Heart left ventricle (tissue), 16 donors: Measurements from ENCODE around the gene FYTTD1. TPM values are rescaled to one million over a fixed set of nuclear protein-coding genes. Genes with fewer than 3 reads are reported as not detected.

Experiments
- ATAC-seq, 4 donors: fragments of 200-7000 bp; cut with Tn5 transposase; one replicate each; pipeline ENCODE4 v1.9.1; 2020 to 2022; ENCODE audit warnings: moderate library complexity in 4 of 4, mild to moderate bottlenecking in 3 of 4, moderate number of reproducible peaks in 1 of 4
- DNase-seq, 5 donors: peaks; one replicate each; pipeline ENCODE4 v3.0.0-alpha.2; 2020
- H3K27ac ChIP-seq, 12 donors: fragments of 200-600 bp; sonication (generic) in 4 of 12; one replicate each; pipeline versions ENCODE4 v1.5.0 to v1.8.0; 2016 to 2022; ENCODE audit warnings: mild to moderate bottlenecking in 2 of 12
- H3K27me3 ChIP-seq, 9 donors: fragments of 200-600 bp; sonication (generic) in 2 of 9; one replicate each; pipeline versions ENCODE4 v1.5.1 to v1.8.0; 2016 to 2022; ENCODE audit warnings: mild to moderate bottlenecking in 3 of 9
- H3K36me3 ChIP-seq, 9 donors: fragments of 200-600 bp; sonication (generic) in 2 of 9; one replicate each; pipeline versions ENCODE4 v1.5.0 to v1.8.0; 2018 to 2022; ENCODE audit warnings: mild to moderate bottlenecking in 2 of 9
- H3K4me1 ChIP-seq, 12 donors: fragments of 200-600 bp; sonication (generic) in 4 of 12; one replicate each; pipeline versions ENCODE4 v1.5.0 to v1.8.0; 2016 to 2022; ENCODE audit warnings: mild to moderate bottlenecking in 3 of 12
- H3K4me3 ChIP-seq, 12 donors: fragments of 200-600 bp; sonication (generic) in 4 of 12; one replicate each; pipeline versions ENCODE4 v1.5.0 to v1.8.0; 2017 to 2022; ENCODE audit warnings: mild to moderate bottlenecking in 9 of 12, moderate library complexity in 4 of 12
- H3K9me3 ChIP-seq, 12 donors: fragments of 200-600 bp; sonication (generic) in 4 of 12; one replicate each; pipeline versions ENCODE4 v1.5.0 to v1.8.0; 2016 to 2022; ENCODE audit warnings: mild to moderate bottlenecking in 1 of 12
- POLR2A ChIP-seq, 2 donors: fragments of 450-650 bp; IDR thresholded peaks; one replicate each; pipeline ENCODE4 v1.6.1; 2017; ENCODE audit warnings: antibody characterized with exemption in 2 of 2, mild to moderate bottlenecking in 2 of 2, moderate library complexity in 2 of 2
- WGBS, 4 donors: extraction: QIAGEN DNeasy Blood & Tissue Kit in 2 of 4; methylation state at CpG; one replicate each; pipeline versions ENCODE4 v1.1.5 to v1.1.7; 2013 to 2018; 5-methylcytosine and 5-hydroxymethylcytosine counted together
- intact Hi-C, 10 donors: fragments of 100-400 bp; cut with DNase I; formaldehyde crosslinking; loops; one replicate each; pipeline versions ENCODE4 v1.11.1 to v1.14.2; 2022
- polyA plus RNA-seq, 2 donors: library from polyadenylated mRNA; stranded (reverse); fragments of 200-250 nt; gene quantifications; one replicate each; pipeline ENCODE4 v1.2.3, GENCODE V29; 2013
- total RNA-seq, 9 donors: library from RNA; depleted of rRNA in 2 of 9; stranded (reverse); fragments of >200 nt in 2 of 9; fragmentation: NEBNext Ultra II Directional in 3 of 9; extraction: Animal tissue kit (Norgen Biotek cat#: 25700) in 3 of 9; gene quantifications; one replicate each; pipeline versions ENCODE4 v1.1.0 to v1.2.4, GENCODE V29; 2016 to 2023
- TF ChIP-seq, protein P1 (sequence below), 12 donors: fragments of 200-600 bp; sonication (generic) in 4 of 12; IDR thresholded peaks; one replicate each; pipeline versions ENCODE4 v1.5.0 to v1.8.0; 2018 to 2022; ENCODE audit warnings: antibody characterized with exemption in 12 of 12, mild to moderate bottlenecking in 5 of 12
- donor health status: ischemic (EF 13 %, LVEDD 7.1; RV severe dilation, severe dysfunction).
- donor health status: healthy with polysubstance abuse.
- donor health status: DM: no; HTN: yes; CAD: no.
- donor health status: DM: no; HTN: no; CAD: no.
- donor health status: ischemic (EF 25% LVEDD 6.9; RV normal size, moderate dysfunction).
- donor health status: ischemic (EF 25% LVEDD 5.7; RV mildly dilated, moderate dysfunction).
- donor health status: healthy.
- donor health status: DM: yes; HTN: yes; CAD: no.
- donor health status: ischemic (EF 35%, LVEDD 5.7; RV mildly dilated, moderate dysfunction).
- donor health status: nonischemic (EF 11% LVEDD 7.7; RV severe dilation, severe dysfunction).
- donor health status: DM: yes; HTN: yes; CAD: no.
- donor health status: PGD.
- donor health status: ischemic (EF 29% LVEDD 5.4; RV normal size, mild dysfunction).
- donor health status: nonischemic (EF 23%, LVEDD 6.1; RV moderate dilation, normal function).

The FYTTD1 gene
- total and polyA plus RNA-seq, 11 donors = 19.0 to 93.6 (median 72.5) TPM

DNA sequence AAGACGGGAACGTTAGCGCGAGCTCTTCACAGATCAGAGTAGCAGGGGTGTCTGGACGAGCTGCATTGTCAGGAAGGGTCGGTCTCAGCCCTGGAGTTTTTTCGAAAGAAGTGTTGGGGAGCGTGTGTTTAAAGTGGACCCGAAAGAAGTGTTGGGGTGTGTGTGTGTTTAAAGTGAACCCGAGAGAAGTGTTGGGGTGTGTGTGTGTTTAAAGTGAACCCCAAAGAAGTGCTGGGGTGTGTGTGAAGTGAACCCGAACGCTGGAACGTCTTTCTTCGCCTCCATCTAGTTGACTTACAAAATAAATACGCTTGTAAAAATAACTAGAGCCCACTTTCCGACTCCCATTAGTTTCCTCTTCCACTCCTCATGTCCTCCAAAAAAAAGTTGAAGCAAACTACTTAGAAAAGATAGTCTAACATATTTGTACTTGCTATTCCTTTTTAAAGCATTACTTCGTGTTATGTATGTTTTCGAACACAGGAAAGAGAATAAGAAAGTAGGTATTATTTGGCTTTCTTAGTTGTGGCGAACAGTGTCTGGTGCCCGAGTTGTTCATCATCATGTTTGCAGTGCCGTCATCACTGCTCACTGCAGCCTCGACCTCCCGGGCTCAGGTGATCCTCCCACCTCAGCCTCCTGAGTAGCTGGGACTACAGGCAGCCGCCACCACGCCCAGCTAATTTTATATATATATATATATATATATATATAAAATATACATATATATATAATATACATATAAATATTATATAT lies 42.4 kb downstream of the FYTTD1 start:
- Histone ChIP-seq H3K27ac (peak overlapping the region; percentile 78 to 98 (median 96)), H3K27me3 (no peaks in the 10 kb centered on the region), H3K4me3 (peak overlapping the region; percentile 45 to 95 (median 86)), H3K36me3 (peaks cover 0 to 11% (median 0%) of the 10 kb centered on the region in 9 donors), H3K4me1 (peaks cover 0 to 40% (median 23%) of the 10 kb centered on the region in 12 donors), H3K9me3 (no peaks in the 10 kb centered on the region)
- WGBS, 4 donors = 19 to 23% (median 21%) methylated on average over 25 of the region's 25 CpGs
- ATAC-seq (peak; percentile 40 to 48 (median 44)), DNase-seq (no peak)
- TF ChIP-seq, protein P1, sequence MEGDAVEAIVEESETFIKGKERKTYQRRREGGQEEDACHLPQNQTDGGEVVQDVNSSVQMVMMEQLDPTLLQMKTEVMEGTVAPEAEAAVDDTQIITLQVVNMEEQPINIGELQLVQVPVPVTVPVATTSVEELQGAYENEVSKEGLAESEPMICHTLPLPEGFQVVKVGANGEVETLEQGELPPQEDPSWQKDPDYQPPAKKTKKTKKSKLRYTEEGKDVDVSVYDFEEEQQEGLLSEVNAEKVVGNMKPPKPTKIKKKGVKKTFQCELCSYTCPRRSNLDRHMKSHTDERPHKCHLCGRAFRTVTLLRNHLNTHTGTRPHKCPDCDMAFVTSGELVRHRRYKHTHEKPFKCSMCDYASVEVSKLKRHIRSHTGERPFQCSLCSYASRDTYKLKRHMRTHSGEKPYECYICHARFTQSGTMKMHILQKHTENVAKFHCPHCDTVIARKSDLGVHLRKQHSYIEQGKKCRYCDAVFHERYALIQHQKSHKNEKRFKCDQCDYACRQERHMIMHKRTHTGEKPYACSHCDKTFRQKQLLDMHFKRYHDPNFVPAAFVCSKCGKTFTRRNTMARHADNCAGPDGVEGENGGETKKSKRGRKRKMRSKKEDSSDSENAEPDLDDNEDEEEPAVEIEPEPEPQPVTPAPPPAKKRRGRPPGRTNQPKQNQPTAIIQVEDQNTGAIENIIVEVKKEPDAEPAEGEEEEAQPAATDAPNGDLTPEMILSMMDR (IDR thresholded peaks at IDR 0.05) = no peak
- TF ChIP-seq POLR2A (IDR thresholded peaks at IDR 0.05) = no peak
- intact Hi-C loops = loop anchor here in 2 of 10 donors (2.0 to 10.0 kb wide), 2 partner anchors 41 to 77 kb away; no protein-coding TSS in a partner anchor

DNA sequence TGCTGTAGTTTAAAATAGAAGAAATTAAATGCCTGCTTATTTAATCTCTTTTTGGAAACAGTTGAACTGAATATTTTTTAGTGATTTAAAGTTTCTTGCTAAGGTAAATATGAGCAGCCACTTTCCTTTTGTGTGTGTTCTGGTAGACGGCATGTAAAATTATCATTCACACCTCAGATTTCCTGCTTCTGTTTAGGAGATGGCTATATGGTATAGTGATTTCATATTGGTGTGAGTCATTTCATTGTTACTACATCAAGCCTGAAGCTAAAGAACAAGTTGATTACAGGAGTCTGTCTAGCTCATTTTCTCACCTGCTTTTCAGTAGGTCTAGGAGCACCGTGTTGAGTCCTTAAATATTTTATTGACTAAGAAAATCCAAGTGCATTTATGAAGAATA lies 43.6 kb downstream of the FYTTD1 start:
- no peak for DNase-seq
- Histone ChIP-seq H3K9me3 (no peaks in the 10 kb centered on the region), H3K36me3 (peaks cover 0 to 5% (median 0%) of the 10 kb centered on the region in 9 donors), H3K27ac (peak overlapping the region in 1 of 12 donors; percentile 39), H3K4me1 (peaks cover 0 to 47% (median 27%) of the 10 kb centered on the region in 12 donors), H3K27me3 (no peaks in the 10 kb centered on the region), H3K4me3 (peak overlapping the region in 2 of 12 donors; percentile 90 to 91)
- intact Hi-C loops = loop anchor here in 1 of 10 donors (10.0 kb wide), 1 partner anchor 78 kb away; no protein-coding TSS in a partner anchor
- no peak for ATAC-seq
- TF ChIP-seq, protein P1 (IDR thresholded peaks at IDR 0.05) = no peak
- TF ChIP-seq POLR2A (IDR thresholded peaks at IDR 0.05) = no peak
- 20 to 29% (median 23%) methylated on average over 2 of the region's 2 CpGs for WGBS, 4 donors

DNA sequence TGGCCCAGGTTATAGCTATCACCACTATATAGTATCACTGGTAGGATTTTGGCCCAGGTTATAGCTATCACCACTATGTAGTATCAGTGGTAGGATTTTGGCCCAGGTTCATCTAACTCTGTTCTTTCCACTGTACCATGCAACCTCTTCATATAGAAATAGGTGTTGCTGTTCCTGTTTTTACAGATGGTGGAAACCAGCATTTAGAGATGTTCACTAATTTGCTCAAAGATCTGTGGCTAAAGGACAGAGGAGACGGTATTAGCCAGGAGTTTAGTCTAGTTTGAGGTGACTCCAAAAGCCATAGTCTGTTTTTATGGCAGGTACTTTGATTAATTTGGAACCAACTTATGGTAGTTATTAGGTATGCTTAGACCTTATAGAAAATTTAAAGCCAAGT lies 44.4 kb downstream of the FYTTD1 start:
- H3K9me3 ChIP-seq = no peaks in the 10 kb centered on the region
- no peak for DNase-seq
- intact Hi-C loops = loop anchor here in 1 of 10 donors (10.0 kb wide), 1 partner anchor 79 kb away; no protein-coding TSS in a partner anchor
- no peak for ATAC-seq
- 75 to 92% (median 89%) methylated on average over 1 of the region's 1 CpG for WGBS, 4 donors
- H3K27me3 ChIP-seq = no peaks in the 10 kb centered on the region
- TF ChIP-seq, protein P1 (IDR thresholded peaks at IDR 0.05) = no peak
- no peak for TF ChIP-seq POLR2A (IDR thresholded peaks at IDR 0.05)
- no peak overlapping the region for H3K27ac ChIP-seq
- H3K4me1 ChIP-seq = peaks cover 0 to 55% (median 35%) of the 10 kb centered on the region in 12 donors
- no peak overlapping the region for H3K4me3 ChIP-seq
- no peaks in the 10 kb centered on the region for H3K36me3 ChIP-seq

DNA sequence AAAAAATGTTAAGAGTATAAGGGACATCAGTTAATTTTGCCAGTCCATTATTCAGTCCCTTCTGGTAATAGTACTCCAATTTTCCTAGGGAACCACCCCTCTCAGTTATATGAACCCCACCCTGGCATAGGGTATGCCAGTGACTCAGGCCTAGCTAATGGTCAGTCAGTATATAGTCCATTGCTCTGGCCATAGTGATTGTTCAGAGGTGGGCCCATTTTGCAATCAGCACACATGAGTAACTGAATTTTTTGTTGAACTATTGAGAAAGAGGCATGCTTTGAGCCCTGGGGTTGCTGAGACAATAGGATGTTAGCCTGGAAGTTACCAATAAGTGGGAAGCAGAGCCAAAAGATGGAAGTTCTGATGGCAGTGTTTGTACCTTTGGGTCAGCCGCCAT lies 45.5 kb downstream of the FYTTD1 start:
- intact Hi-C loops = loop anchor here in 1 of 10 donors (10.0 kb wide), 1 partner anchor 80 kb away; no protein-coding TSS in a partner anchor
- TF ChIP-seq, protein P1 (IDR thresholded peaks at IDR 0.05) = no peak
- no peak for TF ChIP-seq POLR2A (IDR thresholded peaks at IDR 0.05)
- no peaks in the 10 kb centered on the region for H3K27me3 ChIP-seq
- H3K27ac ChIP-seq = no peak overlapping the region
- peaks cover 2 to 63% (median 41%) of the 10 kb centered on the region in 12 donors for H3K4me1 ChIP-seq
- no peak for ATAC-seq
- DNase-seq = no peak
- H3K9me3 ChIP-seq = no peaks in the 10 kb centered on the region
- no peak overlapping the region for H3K4me3 ChIP-seq
- WGBS, 4 donors = 90 to 100% (median 95%) methylated on average over 1 of the region's 1 CpG
- no peaks in the 10 kb centered on the region for H3K36me3 ChIP-seq
